K562 (cell line): ENCODE results near the gene FKRP. TPM values are rescaled to one million over a fixed set of nuclear protein-coding genes. Genes with fewer than 3 reads are reported as not detected.
A peak's percentile ranks its signal among the peaks of the same experiment; 100 is the strongest.

Experiments used
- ARID4B ChIP-seq: sonication (generic); formaldehyde crosslinking; IDR thresholded peaks from 2 replicates; pipeline ENCODE4 v1.8.0; 2022; ENCODE audit warnings: mild to moderate bottlenecking, missing genetic modification reagents
- BRF1 ChIP-seq: IDR thresholded peaks from 3 replicates; pipeline ENCODE4 v1.6.1; 2011; ENCODE audit warnings: borderline replicate concordance, mild to moderate bottlenecking; ENCODE audit not compliant: insufficient read length; ENCODE audit errors: extremely low read depth
- ELK3 ChIP-seq: fragments of 450-650 bp; formaldehyde crosslinking; IDR thresholded peaks from 2 replicates; pipeline ENCODE4 v1.4.0; 2020; ENCODE audit warnings: mild to moderate bottlenecking
- ILK ChIP-seq: fragments of 450-650 bp; IDR thresholded peaks from 2 replicates; pipeline ENCODE4 v1.6.1; 2016; ENCODE audit warnings: missing genetic modification characterization, low read depth, mild to moderate bottlenecking, missing compliant biosample characterization, moderate library complexity, borderline replicate concordance
- KLF10 ChIP-seq: fragments of 250-450 bp; sonication (Bioruptor Pico); IDR thresholded peaks from 2 replicates; pipeline ENCODE4 v1.6.1; 2021; ENCODE audit warnings: matching md5 sums
- NFE2 ChIP-seq: IDR thresholded peaks from 2 replicates; pipeline ENCODE4 v1.6.1; 2014; ENCODE audit warnings: antibody characterized with exemption, low read depth
- TARDBP ChIP-seq: fragments of 450-650 bp; IDR thresholded peaks from 2 replicates; pipeline ENCODE4 v1.6.1; 2016
- THAP12 ChIP-seq: fragments of 250-450 bp; sonication (Bioruptor Pico); IDR thresholded peaks from 2 replicates; pipeline ENCODE4 v1.9.0; 2021; ENCODE audit warnings: mild to moderate bottlenecking, inconsistent platforms
- ZKSCAN8 ChIP-seq: fragments of 200-800 bp; sonication (Bioruptor generic); IDR thresholded peaks from 2 replicates; pipeline ENCODE4 v1.6.1; 2016; ENCODE audit warnings: missing genetic modification characterization, missing compliant biosample characterization
- ZNF175 ChIP-seq: fragments of 200-800 bp; sonication (Bioruptor generic); IDR thresholded peaks from 2 replicates; pipeline ENCODE4 v1.6.1; 2016; ENCODE audit warnings: low read depth, mild to moderate bottlenecking, missing genetic modification characterization, missing compliant biosample characterization
- ZNF239 ChIP-seq: fragments of 250-450 bp; sonication (Bioruptor Pico); IDR thresholded peaks from 2 replicates; pipeline ENCODE4 v1.4.0; 2020; ENCODE audit warnings: mild to moderate bottlenecking
- ZNF24 ChIP-seq: fragments of 450-650 bp; IDR thresholded peaks from 2 replicates; pipeline ENCODE4 v1.6.1; 2016
- ZNF3 ChIP-seq: fragments of 250-450 bp; sonication (Bioruptor Pico); IDR thresholded peaks from 2 replicates; pipeline ENCODE4 v1.5.0; 2021; ENCODE audit warnings: mild to moderate bottlenecking, moderate library complexity
- polyA plus RNA-seq, 8 experiments: library from polyadenylated mRNA; depleted of rRNA in 4 of 8; stranded (reverse) in 5 of 8; unstranded in 3 of 8; fragments of >200 nt; fragmentation: Nextera tagmentation in 2 of 8; fragmentation: Illumina TruSeq in 1 of 8; extraction: Ambion mirVana in 2 of 8; extraction: Trizol in 1 of 8; gene quantifications; 2 replicates each; pipeline versions ENCODE4 v1.2.1 to v1.2.3, GENCODE V29; 2011 to 2014; ENCODE audit warnings: inconsistent platforms in 1 of 8, missing spikeins in 1 of 8
- total RNA-seq, 7 experiments: library from RNA; depleted of rRNA in 6 of 7; stranded (reverse); fragments of >200 nt in 6 of 7; fragmentation: Illumina TruSeq in 2 of 7; extraction: Trizol in 2 of 7; gene quantifications; 2 replicates each; pipeline versions ENCODE4 v1.2.1 to v1.2.3, GENCODE V29; 2011 to 2021; ENCODE audit warnings: low replicate concordance in 1 of 7
- TF ChIP-seq, protein P1 (sequence below): fragments of 250-450 bp; sonication (Bioruptor Pico); IDR thresholded peaks from 2 replicates; pipeline ENCODE4 v1.4.0; 2020; ENCODE audit warnings: mild to moderate bottlenecking, moderate library complexity, borderline replicate concordance
- TF ChIP-seq, protein P2 (sequence below), 2 experiments: IDR thresholded peaks; 2 replicates each; pipeline ENCODE4 v1.6.1; 2011; ENCODE audit warnings: borderline replicate concordance in 1 of 2, control low read depth in 1 of 2, low read depth in 1 of 2, low read length in 1 of 2, mild to moderate bottlenecking in 1 of 2, mixed read lengths in 1 of 2, moderate library complexity in 1 of 2; ENCODE audit not compliant: insufficient read depth in 1 of 2, insufficient read length in 1 of 2, poor library complexity in 1 of 2, severe bottlenecking in 1 of 2; ENCODE audit errors: extremely low read depth in 1 of 2

FKRP gene
- total and polyA plus RNA-seq, 9 of the 15 experiments (the other 6 are each of a cell fraction or from before 2014, with no cell fraction given), result 0.68 to 16.1 (median 6.5) TPM

DNA sequence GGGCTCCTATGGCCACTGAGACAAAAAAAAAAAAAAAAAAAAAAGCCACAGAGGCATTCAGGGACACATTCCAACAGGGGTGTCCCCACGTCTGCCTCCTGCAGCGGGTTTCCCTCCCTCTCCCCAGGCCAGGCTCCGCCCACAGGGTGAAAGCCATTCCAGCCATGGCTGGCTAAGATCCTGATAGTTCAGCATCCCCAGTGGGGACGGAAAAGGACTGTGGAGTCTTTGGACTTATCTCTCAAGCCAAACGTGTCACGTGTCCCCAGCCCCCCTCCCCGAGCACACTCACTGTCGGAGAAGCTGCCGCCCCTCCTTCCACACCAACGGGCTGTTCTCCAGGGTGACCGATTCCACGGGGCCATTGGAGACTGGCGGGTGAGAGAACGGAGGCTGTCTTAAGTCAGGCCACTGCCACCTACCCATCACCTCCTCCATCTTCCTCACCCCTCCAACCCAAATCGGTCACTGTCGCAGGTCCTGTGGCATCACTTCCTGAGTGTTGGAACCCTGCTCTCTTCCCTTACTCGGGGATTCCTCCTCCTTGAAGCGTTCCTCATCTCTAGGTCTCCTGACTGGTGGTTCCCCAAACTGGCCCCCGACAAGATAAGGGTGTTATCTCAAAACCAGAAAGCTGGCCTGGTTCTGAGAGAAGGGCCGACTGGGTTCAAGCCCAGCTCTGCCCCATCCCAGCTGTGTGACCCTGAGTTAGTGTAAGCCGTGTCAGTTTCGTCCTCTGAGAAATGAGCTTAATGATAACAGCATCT, 9.1 kb upstream of the FKRP start (continued):
- TF ChIP-seq ARID4B (CRISPR knock-in tag), result no peak
- TF ChIP-seq ILK (tag), result no peak
- no peak for TF ChIP-seq ZNF24
- TF ChIP-seq, protein P1, sequence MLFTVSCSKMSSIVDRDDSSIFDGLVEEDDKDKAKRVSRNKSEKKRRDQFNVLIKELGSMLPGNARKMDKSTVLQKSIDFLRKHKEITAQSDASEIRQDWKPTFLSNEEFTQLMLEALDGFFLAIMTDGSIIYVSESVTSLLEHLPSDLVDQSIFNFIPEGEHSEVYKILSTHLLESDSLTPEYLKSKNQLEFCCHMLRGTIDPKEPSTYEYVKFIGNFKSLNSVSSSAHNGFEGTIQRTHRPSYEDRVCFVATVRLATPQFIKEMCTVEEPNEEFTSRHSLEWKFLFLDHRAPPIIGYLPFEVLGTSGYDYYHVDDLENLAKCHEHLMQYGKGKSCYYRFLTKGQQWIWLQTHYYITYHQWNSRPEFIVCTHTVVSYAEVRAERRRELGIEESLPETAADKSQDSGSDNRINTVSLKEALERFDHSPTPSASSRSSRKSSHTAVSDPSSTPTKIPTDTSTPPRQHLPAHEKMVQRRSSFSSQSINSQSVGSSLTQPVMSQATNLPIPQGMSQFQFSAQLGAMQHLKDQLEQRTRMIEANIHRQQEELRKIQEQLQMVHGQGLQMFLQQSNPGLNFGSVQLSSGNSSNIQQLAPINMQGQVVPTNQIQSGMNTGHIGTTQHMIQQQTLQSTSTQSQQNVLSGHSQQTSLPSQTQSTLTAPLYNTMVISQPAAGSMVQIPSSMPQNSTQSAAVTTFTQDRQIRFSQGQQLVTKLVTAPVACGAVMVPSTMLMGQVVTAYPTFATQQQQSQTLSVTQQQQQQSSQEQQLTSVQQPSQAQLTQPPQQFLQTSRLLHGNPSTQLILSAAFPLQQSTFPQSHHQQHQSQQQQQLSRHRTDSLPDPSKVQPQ (CRISPR knock-in tag), result no peak
- 0 out of 2 replicates have a peak, but pooled peaks have one; percentile 56 for TF ChIP-seq THAP12 (CRISPR knock-in tag)
- TF ChIP-seq, protein P2, sequence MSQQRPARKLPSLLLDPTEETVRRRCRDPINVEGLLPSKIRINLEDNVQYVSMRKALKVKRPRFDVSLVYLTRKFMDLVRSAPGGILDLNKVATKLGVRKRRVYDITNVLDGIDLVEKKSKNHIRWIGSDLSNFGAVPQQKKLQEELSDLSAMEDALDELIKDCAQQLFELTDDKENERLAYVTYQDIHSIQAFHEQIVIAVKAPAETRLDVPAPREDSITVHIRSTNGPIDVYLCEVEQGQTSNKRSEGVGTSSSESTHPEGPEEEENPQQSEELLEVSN (IDR thresholded peaks at IDR 0.05; ENCODE audit: borderline replicate concordance in 1 of 2, extremely low read depth in 1 of 2, insufficient read depth in 1 of 2, insufficient read length in 1 of 2, low read depth in 1 of 2, low read length in 1 of 2, poor library complexity in 1 of 2, severe bottlenecking in 1 of 2), result peak in 1 of 2 experiments; percentile 40
- TF ChIP-seq ZNF175 (CRISPR knock-in tag), result no peak
- no peak for TF ChIP-seq ZKSCAN8 (CRISPR knock-in tag)
- TF ChIP-seq NFE2, result no peak
- TF ChIP-seq ELK3 (CRISPR knock-in tag), result no peak
- no peak for TF ChIP-seq ZNF239 (CRISPR knock-in tag)
- TF ChIP-seq TARDBP, result no peak
- TF ChIP-seq KLF10 (CRISPR knock-in tag), result no peak
- no peak for TF ChIP-seq BRF1
- TF ChIP-seq ZNF3 (CRISPR knock-in tag), result no peak
